A673 (cell line): ENCODE results near the gene HNRNPUL2. TPM values are rescaled to one million over a fixed set of nuclear protein-coding genes. Genes with fewer than 3 reads are reported as not detected.

Experiments
- BruUV-seq: library from RNA; stranded (reverse); fragments of 400-500 nt; replicated peaks from 2 replicates; lab custom pipeline; 2021; lab: Mats Ljungman, UMichigan
- CTCF ChIA-PET: fragments of 300-600 bp; sonication (Branson Sonifier 250); formaldehyde crosslinking; loops from one replicate; lab custom pipeline; 2022; ENCODE audit warnings: antibody characterized with exemption; lab: Charles Lee
- POLR2A ChIA-PET: fragments of 300-600 bp; sonication (Branson Sonifier 250); formaldehyde crosslinking; loops from one replicate; lab custom pipeline; 2022; ENCODE audit warnings: antibody characterized with exemption; ENCODE audit not compliant: low non-redundant PET; lab: Charles Lee
- DNase-seq: peaks from one replicate; pipeline ENCODE4 v3.0.0-alpha.2; 2015; ENCODE audit warnings: low spot score
- H3K27ac ChIP-seq: fragments of 200-600 bp; sonication (generic); 2 replicates; pipeline ENCODE4 v1.5.1; 2016; ENCODE audit warnings: mixed run types, low read depth, mild to moderate bottlenecking, mixed read lengths, antibody characterized with exemption, low read length; ENCODE audit not compliant: poor library complexity, severe bottlenecking
- H3K27me3 ChIP-seq: fragments of 200-600 bp; sonication (generic); replicated peaks from 2 replicates; pipeline ENCODE4 v1.6.1; 2017; ENCODE audit warnings: mixed run types, low read depth, mild to moderate bottlenecking, mixed read lengths, antibody characterized with exemption, low read length; ENCODE audit not compliant: insufficient read depth, poor library complexity
- H3K36me3 ChIP-seq: fragments of 200-600 bp; sonication (generic); 2 replicates; pipeline ENCODE4 v1.6.1; 2016; ENCODE audit warnings: mixed run types, mild to moderate bottlenecking, mixed read lengths, antibody characterized with exemption, low read length; ENCODE audit not compliant: insufficient read depth, poor library complexity, severe bottlenecking
- H3K4me1 ChIP-seq: fragments of 200-600 bp; sonication (generic); 2 replicates; pipeline ENCODE4 v1.6.1; 2017; ENCODE audit warnings: mixed run types, mild to moderate bottlenecking, mixed read lengths, antibody characterized with exemption, low read length; ENCODE audit not compliant: insufficient read depth, poor library complexity, severe bottlenecking
- H3K4me3 ChIP-seq: fragments of 200-600 bp; sonication (generic); 2 replicates; pipeline ENCODE4 v1.5.1; 2016; ENCODE audit warnings: low read depth, mixed run types, mild to moderate bottlenecking, mixed read lengths, low read length; ENCODE audit not compliant: poor library complexity, severe bottlenecking
- H3K9me3 ChIP-seq: fragments of 200-600 bp; sonication (generic); 2 replicates; pipeline ENCODE4 v1.6.1; 2016; ENCODE audit warnings: mixed run types, low read depth, mild to moderate bottlenecking, mixed read lengths, antibody characterized with exemption, low read length; ENCODE audit not compliant: poor library complexity, severe bottlenecking
- EZH2 ChIP-seq: fragments of 200-600 bp; sonication (generic); IDR thresholded peaks from 2 replicates; pipeline ENCODE4 v1.6.1; 2017; ENCODE audit warnings: borderline replicate concordance, low read depth, mild to moderate bottlenecking, mixed read lengths, antibody characterized with exemption, low read length; ENCODE audit not compliant: poor library complexity, severe bottlenecking
- intact Hi-C: fragments of 100-400 bp; cut with micrococcal nuclease; formaldehyde crosslinking; loops from one replicate; pipeline ENCODE4 v1.10.0; 2022; ENCODE audit not compliant: unreplicated experiment
- total RNA-seq: library from RNA; stranded (reverse); gene quantifications from 2 replicates; pipeline ENCODE4 v1.2.3, GENCODE V29; 2021
- TF ChIP-seq, protein P1 (sequence below): fragments of 300-800, 200-600 bp; sonication (generic); conservative IDR thresholded peaks from 2 replicates; pipeline ENCODE4 v1.5.1; 2017; ENCODE audit warnings: low read depth, mild to moderate bottlenecking, antibody characterized with exemption, low read length, moderate library complexity, mixed read lengths

Gene HNRNPUL2
- total RNA-seq, 1 experiment from 2014 or later, result 104 TPM

DNA sequence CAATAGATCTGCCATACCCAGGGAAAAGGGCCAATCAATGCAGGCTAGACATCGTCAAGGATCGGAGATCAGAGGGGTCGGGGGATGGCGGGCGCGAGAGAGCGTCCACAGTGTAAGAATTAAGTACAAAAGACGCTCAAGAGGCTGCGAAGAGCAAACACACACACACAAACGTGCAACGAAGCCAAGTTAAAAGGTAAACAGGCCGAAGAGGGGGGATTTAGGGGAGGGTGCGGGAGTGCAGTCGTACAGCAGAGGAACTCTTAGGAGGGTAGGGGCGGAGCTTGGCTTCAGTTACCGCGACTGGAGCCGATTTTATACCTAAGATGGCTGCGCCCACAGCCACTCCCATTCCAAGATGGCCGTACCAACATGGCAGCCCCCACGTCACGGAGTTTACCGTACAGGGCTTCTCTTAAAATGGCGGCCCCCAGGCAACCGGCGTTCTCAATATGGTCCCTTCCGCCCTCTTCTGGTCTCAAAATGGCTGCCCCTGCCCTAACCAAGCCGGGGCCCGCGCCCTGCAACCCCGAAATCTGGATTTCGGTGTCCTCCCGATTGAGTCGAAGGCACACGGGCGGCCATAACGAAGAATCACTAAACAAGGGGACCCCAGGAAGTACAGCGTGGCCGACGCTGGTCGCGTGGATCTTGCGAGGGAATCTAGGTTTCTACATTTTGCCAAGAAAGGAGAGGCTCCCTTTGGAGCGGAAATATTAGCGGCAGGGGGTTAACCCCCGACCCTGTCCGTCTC is 17.8 kb downstream of the HNRNPUL2 start:
- intact Hi-C loops, result loop anchor here (5.0 kb wide), 2 partner anchors 117 to 312 kb away; partner anchors contain the start of gene TUT1
- TF ChIP-seq EZH2, result no peak
- TF ChIP-seq, protein P1, sequence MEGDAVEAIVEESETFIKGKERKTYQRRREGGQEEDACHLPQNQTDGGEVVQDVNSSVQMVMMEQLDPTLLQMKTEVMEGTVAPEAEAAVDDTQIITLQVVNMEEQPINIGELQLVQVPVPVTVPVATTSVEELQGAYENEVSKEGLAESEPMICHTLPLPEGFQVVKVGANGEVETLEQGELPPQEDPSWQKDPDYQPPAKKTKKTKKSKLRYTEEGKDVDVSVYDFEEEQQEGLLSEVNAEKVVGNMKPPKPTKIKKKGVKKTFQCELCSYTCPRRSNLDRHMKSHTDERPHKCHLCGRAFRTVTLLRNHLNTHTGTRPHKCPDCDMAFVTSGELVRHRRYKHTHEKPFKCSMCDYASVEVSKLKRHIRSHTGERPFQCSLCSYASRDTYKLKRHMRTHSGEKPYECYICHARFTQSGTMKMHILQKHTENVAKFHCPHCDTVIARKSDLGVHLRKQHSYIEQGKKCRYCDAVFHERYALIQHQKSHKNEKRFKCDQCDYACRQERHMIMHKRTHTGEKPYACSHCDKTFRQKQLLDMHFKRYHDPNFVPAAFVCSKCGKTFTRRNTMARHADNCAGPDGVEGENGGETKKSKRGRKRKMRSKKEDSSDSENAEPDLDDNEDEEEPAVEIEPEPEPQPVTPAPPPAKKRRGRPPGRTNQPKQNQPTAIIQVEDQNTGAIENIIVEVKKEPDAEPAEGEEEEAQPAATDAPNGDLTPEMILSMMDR, result no peak
- DNase-seq, result peak; percentile 100
- Histone ChIP-seq H3K4me3 (peak overlapping the region; percentile 54), H3K4me1 (peaks cover 38% of the 10 kb centered on the region), H3K27ac (peak overlapping the region; percentile 96), H3K27me3 (no peaks in the 10 kb centered on the region), H3K9me3 (no peaks in the 10 kb centered on the region), H3K36me3 (peaks cover 41% of the 10 kb centered on the region)
- CTCF ChIA-PET, result no interaction called here
- POLR2A ChIA-PET, result interaction anchor here (0.5 kb wide), 1 partner anchor 36 kb away, joined by 3 read pairs; no protein-coding TSS in a partner anchor
- no TSS peak for BruUV-seq

DNA sequence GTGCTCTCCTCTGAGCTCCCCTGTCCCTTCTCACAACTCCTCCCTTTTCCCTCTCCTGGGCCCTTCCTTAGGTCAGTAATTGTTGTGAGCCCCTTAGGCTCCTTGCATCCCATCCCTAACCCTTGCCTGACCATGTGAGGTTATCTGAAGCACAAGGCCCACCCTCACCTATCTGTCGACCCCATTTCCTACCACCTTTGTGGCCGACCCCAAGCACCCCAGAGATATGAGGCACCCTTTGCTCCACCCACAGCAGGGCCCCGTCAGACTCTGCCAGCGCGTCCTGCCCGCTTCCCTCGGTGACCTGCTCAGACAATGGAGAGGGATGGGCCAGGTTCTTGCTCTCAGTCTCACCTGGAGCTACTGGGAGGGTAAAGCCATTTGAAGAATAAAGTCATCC is 18.5 kb downstream of the HNRNPUL2 start:
- DNase-seq, result no peak
- CTCF ChIA-PET, result no interaction called here
- H3K4me1 ChIP-seq, result peaks cover 38% of the 10 kb centered on the region
- H3K36me3 ChIP-seq, result peaks cover 36% of the 10 kb centered on the region
- no TSS peak for BruUV-seq
- no peaks in the 10 kb centered on the region for H3K9me3 ChIP-seq
- POLR2A ChIA-PET, result interaction anchor here (0.5 kb wide), 1 partner anchor 37 kb away, joined by 3 read pairs; no protein-coding TSS in a partner anchor
- intact Hi-C loops, result loop anchor here (5.0 kb wide), 2 partner anchors 116 to 311 kb away; partner anchors contain the start of gene TUT1
- peak overlapping the region; percentile 96 for H3K27ac ChIP-seq
- TF ChIP-seq, protein P1, result no peak
- TF ChIP-seq EZH2, result no peak
- H3K4me3 ChIP-seq, result peak overlapping the region; percentile 54
- no peaks in the 10 kb centered on the region for H3K27me3 ChIP-seq

DNA sequence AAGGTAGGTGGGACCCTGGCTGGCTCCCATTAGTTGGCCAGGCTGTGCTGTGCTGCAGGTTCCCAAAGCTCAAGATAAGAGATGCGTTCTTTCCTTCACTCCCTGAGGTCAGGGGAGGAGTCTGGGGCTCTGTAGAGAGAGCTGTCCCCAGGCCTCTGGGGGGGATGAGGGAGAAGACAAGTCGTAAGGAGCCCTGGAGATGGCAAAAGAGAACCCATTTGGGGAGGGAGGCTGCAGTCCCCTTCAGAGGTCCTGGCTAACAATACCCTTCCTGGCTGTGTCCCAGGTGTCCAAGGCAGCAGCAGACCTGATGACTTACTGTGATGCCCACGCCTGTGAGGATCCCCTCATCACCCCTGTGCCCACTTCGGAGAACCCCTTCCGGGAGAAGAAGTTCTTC is 18.9 kb downstream of the HNRNPUL2 start:
- Histone ChIP-seq H3K4me3 (peak overlapping the region; percentile 54), H3K27me3 (no peaks in the 10 kb centered on the region), H3K27ac (peak overlapping the region; percentile 96), H3K36me3 (peaks cover 32% of the 10 kb centered on the region), H3K9me3 (no peaks in the 10 kb centered on the region), H3K4me1 (peaks cover 38% of the 10 kb centered on the region)
- ChIA-PET CTCF (no interaction called here), POLR2A (no interaction called here)
- no peak for DNase-seq
- TF ChIP-seq, protein P1, result no peak
- TF ChIP-seq EZH2, result no peak
- no TSS peak for BruUV-seq
- intact Hi-C loops, result loop anchor here (5.0 kb wide), 2 partner anchors 116 to 311 kb away; partner anchors contain the start of gene TUT1
